HG03103 (cell line): Measurements from ENCODE around the gene PALMD.

ENCODE experiments used
- ATAC-seq: cut with Tn5 transposase; IDR thresholded peaks from one replicate; pipeline ENCODE4 v1.9.1; 2021; ENCODE audit warnings: low read depth; ENCODE audit not compliant: unreplicated experiment

Gene PALMD

GRCh38 chr1:99737016-99737415, 91.1 kb downstream of the PALMD start:
- ATAC-seq, result no peak

- no peak for ATAC-seq
Observed at GRCh38 chr1:99738858-99739465, 93.0 kb downstream of the PALMD start.

- ATAC-seq, result no peak
Observed at GRCh38 chr1:99740141-99740540, 94.2 kb downstream of the PALMD start.
